Heart left ventricle (tissue), 13 donors: ENCODE measurements around the gene TEK.

ENCODE experiments used
- POLR2A ChIP-seq, 2 donors: fragments of 450-650 bp; IDR thresholded peaks; one replicate each; pipeline ENCODE4 v1.6.1; 2017; ENCODE audit warnings: antibody characterized with exemption in 2 of 2, mild to moderate bottlenecking in 2 of 2, moderate library complexity in 2 of 2
- TF ChIP-seq, protein P1 (sequence below), 12 donors: fragments of 200-600 bp; sonication (generic) in 4 of 12; IDR thresholded peaks; one replicate each; pipeline versions ENCODE4 v1.5.0 to v1.8.0; 2018 to 2022; ENCODE audit warnings: antibody characterized with exemption in 12 of 12, mild to moderate bottlenecking in 5 of 12
- donor health status: ischemic (EF 13 %, LVEDD 7.1; RV severe dilation, severe dysfunction).
- donor health status: DM: no; HTN: yes; CAD: no.
- donor health status: DM: no; HTN: no; CAD: no.
- donor health status: ischemic (EF 25% LVEDD 6.9; RV normal size, moderate dysfunction).
- donor health status: ischemic (EF 25% LVEDD 5.7; RV mildly dilated, moderate dysfunction).
- donor health status: ischemic (EF 35%, LVEDD 5.7; RV mildly dilated, moderate dysfunction).
- donor health status: nonischemic (EF 11% LVEDD 7.7; RV severe dilation, severe dysfunction).
- donor health status: DM: yes; HTN: yes; CAD: no.
- donor health status: PGD.
- donor health status: ischemic (EF 29% LVEDD 5.4; RV normal size, mild dysfunction).
- donor health status: nonischemic (EF 23%, LVEDD 6.1; RV moderate dilation, normal function).

DNA sequence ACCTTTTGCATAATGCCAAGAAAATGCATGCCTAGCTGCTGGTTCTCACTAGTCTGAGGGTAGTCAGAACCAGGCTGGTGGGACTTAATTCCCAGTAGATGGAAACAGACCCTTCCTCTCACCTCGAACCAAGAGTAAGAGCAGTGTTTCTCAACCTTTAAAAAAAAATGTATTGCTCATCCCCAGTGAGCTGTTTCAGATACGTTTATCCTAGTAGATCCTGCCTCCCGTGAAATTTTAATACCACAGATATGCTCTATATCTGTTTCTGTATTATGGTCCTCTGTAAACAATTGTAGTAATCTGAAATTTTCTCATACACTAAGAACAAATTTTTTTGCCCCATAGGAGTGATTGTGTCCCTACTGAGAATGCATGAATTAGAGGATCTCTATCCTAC, 86.2 kb downstream of the TEK start:
- TF ChIP-seq, protein P1, sequence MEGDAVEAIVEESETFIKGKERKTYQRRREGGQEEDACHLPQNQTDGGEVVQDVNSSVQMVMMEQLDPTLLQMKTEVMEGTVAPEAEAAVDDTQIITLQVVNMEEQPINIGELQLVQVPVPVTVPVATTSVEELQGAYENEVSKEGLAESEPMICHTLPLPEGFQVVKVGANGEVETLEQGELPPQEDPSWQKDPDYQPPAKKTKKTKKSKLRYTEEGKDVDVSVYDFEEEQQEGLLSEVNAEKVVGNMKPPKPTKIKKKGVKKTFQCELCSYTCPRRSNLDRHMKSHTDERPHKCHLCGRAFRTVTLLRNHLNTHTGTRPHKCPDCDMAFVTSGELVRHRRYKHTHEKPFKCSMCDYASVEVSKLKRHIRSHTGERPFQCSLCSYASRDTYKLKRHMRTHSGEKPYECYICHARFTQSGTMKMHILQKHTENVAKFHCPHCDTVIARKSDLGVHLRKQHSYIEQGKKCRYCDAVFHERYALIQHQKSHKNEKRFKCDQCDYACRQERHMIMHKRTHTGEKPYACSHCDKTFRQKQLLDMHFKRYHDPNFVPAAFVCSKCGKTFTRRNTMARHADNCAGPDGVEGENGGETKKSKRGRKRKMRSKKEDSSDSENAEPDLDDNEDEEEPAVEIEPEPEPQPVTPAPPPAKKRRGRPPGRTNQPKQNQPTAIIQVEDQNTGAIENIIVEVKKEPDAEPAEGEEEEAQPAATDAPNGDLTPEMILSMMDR (IDR thresholded peaks at IDR 0.05), result no peak
- TF ChIP-seq POLR2A (IDR thresholded peaks at IDR 0.05), result no peak
